Measurements from ENCODE around the gene ZC3H12D. TPM values are rescaled to one million over a fixed set of nuclear protein-coding genes. Genes with fewer than 3 reads are reported as not detected.

Gene ZC3H12D
- total RNA-seq, 1 experiment from 2014 or later = not detected

DNA sequence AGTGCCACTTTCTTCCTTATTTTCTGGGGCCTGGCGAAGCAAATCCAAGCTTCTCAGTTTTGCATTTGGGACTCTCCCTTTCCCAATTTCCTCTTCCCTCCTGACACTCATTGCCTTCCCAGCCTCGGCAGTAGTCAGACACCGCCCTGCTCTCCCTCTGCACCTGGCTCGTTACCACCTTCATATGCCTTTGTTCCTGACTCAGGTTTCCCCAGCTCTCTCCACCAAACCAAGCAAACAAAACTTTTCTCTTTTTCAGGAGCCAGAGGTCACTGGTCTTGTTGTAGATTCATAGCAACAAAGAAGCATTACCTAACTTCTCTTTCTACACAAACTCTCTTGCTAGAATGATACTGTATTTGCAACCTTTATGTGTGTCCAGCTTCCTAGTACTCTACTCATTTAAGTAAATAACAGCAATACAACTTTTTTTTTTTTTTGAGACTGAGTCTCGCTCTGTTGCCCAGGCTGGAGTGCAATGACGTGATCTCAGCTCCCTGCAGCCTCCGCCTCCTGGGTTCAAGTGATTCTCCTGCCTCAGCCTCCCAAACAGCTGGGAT lies 9.0 kb upstream of the ZC3H12D start:
- no peak overlapping the region for H2AFZ ChIP-seq (ENCODE audit: low read length)
- ATAC-seq (no peak), DNase-seq (no peak)
- no peak overlapping the region for H3K27ac ChIP-seq (ENCODE audit: low read length)
- H3F3A ChIP-seq (ENCODE audit: low read length, unreplicated experiment) = no peaks in the 10 kb centered on the region
- CTCF ChIA-PET = no interaction called here
- H3K4me1 ChIP-seq (ENCODE audit: insufficient read depth, low read length) = peaks cover 30% of the 10 kb centered on the region
- H3K4me2 ChIP-seq (ENCODE audit: low read length) = no peak overlapping the region
- no peaks in the 10 kb centered on the region for H4K20me1 ChIP-seq (ENCODE audit: low read length)
- H3K9ac ChIP-seq (ENCODE audit: low read length) = no peak overlapping the region
- intact Hi-C loops (cut with micrococcal nuclease) = loop anchor here (10.0 kb wide), 1 partner anchor 159 kb away; no protein-coding TSS in a partner anchor
- no peaks in the 10 kb centered on the region for H3K9me3 ChIP-seq (ENCODE audit: low read length)
- TF ChIP-seq EZH2phosphoT487 (IDR thresholded peaks at IDR 0.05; ENCODE audit: borderline replicate concordance, low read length) (no peak), EZH2 (IDR thresholded peaks at IDR 0.05; ENCODE audit: low read length, unreplicated experiment) (no peak)
- TF ChIP-seq, protein P1, sequence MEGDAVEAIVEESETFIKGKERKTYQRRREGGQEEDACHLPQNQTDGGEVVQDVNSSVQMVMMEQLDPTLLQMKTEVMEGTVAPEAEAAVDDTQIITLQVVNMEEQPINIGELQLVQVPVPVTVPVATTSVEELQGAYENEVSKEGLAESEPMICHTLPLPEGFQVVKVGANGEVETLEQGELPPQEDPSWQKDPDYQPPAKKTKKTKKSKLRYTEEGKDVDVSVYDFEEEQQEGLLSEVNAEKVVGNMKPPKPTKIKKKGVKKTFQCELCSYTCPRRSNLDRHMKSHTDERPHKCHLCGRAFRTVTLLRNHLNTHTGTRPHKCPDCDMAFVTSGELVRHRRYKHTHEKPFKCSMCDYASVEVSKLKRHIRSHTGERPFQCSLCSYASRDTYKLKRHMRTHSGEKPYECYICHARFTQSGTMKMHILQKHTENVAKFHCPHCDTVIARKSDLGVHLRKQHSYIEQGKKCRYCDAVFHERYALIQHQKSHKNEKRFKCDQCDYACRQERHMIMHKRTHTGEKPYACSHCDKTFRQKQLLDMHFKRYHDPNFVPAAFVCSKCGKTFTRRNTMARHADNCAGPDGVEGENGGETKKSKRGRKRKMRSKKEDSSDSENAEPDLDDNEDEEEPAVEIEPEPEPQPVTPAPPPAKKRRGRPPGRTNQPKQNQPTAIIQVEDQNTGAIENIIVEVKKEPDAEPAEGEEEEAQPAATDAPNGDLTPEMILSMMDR (conservative IDR thresholded peaks at IDR 0.05; ENCODE audit: low read depth, low read length) = no peak
- POLR2A ChIA-PET (ENCODE audit: unreplicated experiment) = no interaction called here
- H3K36me3 ChIP-seq (ENCODE audit: low read depth, low read length) = no peaks in the 10 kb centered on the region
- H3K79me2 ChIP-seq (ENCODE audit: low read length) = no peaks in the 10 kb centered on the region
- BruUV-seq (replicated peaks) = no TSS peak
- H3K9me2 ChIP-seq (replicated peaks; ENCODE audit: low read length) = no peaks in the 10 kb centered on the region
- no peaks in the 10 kb centered on the region for H3K27me3 ChIP-seq (ENCODE audit: low read length)
- no peak overlapping the region for H3K4me3 ChIP-seq (ENCODE audit: low read length)

DNA sequence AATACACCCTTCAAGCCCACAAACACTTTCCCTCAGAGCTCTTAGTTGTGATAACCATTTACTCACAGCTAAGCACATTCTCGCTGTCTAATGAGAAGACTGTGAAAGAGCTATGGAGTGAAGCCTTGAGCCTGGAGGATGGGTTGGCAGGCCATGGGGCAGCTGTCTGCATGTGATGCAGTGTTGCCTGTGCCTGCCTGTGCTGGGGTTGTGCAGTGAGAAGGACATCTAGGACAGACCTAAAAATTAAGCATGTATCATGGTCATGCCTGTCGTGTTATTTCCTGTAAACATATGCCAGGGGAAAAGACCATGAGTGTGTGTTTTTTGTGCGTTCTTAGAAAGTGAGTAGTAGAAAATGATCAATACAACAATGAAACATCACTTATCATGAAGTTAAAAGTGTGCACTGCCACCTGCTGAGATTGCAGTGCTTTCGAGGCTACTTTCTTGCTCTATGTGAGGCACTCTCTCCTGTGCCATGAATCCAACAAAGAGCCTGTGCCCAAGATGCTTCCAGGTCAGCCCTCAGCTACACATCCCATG lies 8.1 kb upstream of the ZC3H12D start:
- no peaks in the 10 kb centered on the region for H3F3A ChIP-seq (ENCODE audit: low read length, unreplicated experiment)
- CTCF ChIA-PET = no interaction called here
- H3K4me3 ChIP-seq (ENCODE audit: low read length) = no peak overlapping the region
- no peak overlapping the region for H3K27ac ChIP-seq (ENCODE audit: low read length)
- H3K36me3 ChIP-seq (ENCODE audit: low read depth, low read length) = no peaks in the 10 kb centered on the region
- H2AFZ ChIP-seq (ENCODE audit: low read length) = no peak overlapping the region
- H3K4me2 ChIP-seq (ENCODE audit: low read length) = no peak overlapping the region
- no peaks in the 10 kb centered on the region for H4K20me1 ChIP-seq (ENCODE audit: low read length)
- DNase-seq (no peak), ATAC-seq (no peak)
- TF ChIP-seq, protein P1 (conservative IDR thresholded peaks at IDR 0.05; ENCODE audit: low read depth, low read length) = no peak
- TF ChIP-seq EZH2 (IDR thresholded peaks at IDR 0.05; ENCODE audit: low read length, unreplicated experiment) (no peak), EZH2phosphoT487 (IDR thresholded peaks at IDR 0.05; ENCODE audit: borderline replicate concordance, low read length) (no peak)
- intact Hi-C loops (cut with micrococcal nuclease) = loop anchor here (10.0 kb wide), 1 partner anchor 158 kb away; no protein-coding TSS in a partner anchor
- H3K27me3 ChIP-seq (ENCODE audit: low read length) = no peaks in the 10 kb centered on the region
- no peaks in the 10 kb centered on the region for H3K79me2 ChIP-seq (ENCODE audit: low read length)
- BruUV-seq (replicated peaks) = no TSS peak
- H3K4me1 ChIP-seq (ENCODE audit: insufficient read depth, low read length) = peaks cover 31% of the 10 kb centered on the region
- no peaks in the 10 kb centered on the region for H3K9me3 ChIP-seq (ENCODE audit: low read length)
- no peaks in the 10 kb centered on the region for H3K9me2 ChIP-seq (replicated peaks; ENCODE audit: low read length)
- POLR2A ChIA-PET (ENCODE audit: unreplicated experiment) = no interaction called here
- H3K9ac ChIP-seq (ENCODE audit: low read length) = no peak overlapping the region

DNA sequence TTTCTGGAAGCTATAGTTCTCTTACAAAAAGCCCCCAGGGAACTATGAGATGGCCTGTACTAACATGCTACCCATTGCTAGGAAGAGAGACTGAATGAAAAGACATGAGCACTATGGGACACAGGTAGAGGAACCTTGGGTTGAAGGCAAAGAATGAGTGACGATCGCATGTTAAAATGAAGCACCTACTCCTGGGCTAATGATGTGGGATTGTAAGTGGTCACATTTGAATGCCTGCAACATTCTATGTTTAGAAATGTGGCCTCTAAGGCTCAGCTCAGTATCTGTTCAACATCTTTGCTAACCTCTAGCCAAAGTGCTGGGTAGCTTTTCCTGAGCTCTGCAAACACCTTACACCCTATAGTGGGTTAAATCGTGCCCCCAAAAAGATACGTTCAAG lies 5.2 kb upstream of the ZC3H12D start:
- intact Hi-C loops (cut with micrococcal nuclease) = loop anchor here (10.0 kb wide), 1 partner anchor 155 kb away; no protein-coding TSS in a partner anchor
- Histone ChIP-seq H2AFZ (ENCODE audit: low read length) (no peak overlapping the region), H3F3A (ENCODE audit: low read length, unreplicated experiment) (no peaks in the 10 kb centered on the region), H3K27ac (ENCODE audit: low read length) (no peak overlapping the region), H3K9me3 (ENCODE audit: low read length) (no peaks in the 10 kb centered on the region), H4K20me1 (ENCODE audit: low read length) (no peaks in the 10 kb centered on the region), H3K79me2 (ENCODE audit: low read length) (no peaks in the 10 kb centered on the region), H3K36me3 (ENCODE audit: low read depth, low read length) (no peaks in the 10 kb centered on the region), H3K4me3 (ENCODE audit: low read length) (no peak overlapping the region), H3K4me1 (ENCODE audit: insufficient read depth, low read length) (peaks cover 17% of the 10 kb centered on the region), H3K27me3 (ENCODE audit: low read length) (no peaks in the 10 kb centered on the region), H3K9ac (ENCODE audit: low read length) (no peak overlapping the region), H3K4me2 (ENCODE audit: low read length) (no peak overlapping the region), H3K9me2 (replicated peaks; ENCODE audit: low read length) (no peaks in the 10 kb centered on the region)
- TF ChIP-seq EZH2phosphoT487 (IDR thresholded peaks at IDR 0.05; ENCODE audit: borderline replicate concordance, low read length) (no peak), EZH2 (IDR thresholded peaks at IDR 0.05; ENCODE audit: low read length, unreplicated experiment) (no peak)
- CTCF ChIA-PET = no interaction called here
- POLR2A ChIA-PET (ENCODE audit: unreplicated experiment) = no interaction called here
- no TSS peak for BruUV-seq (replicated peaks)
- no peak for ATAC-seq
- DNase-seq = no peak

Measured in PC-3 (cell line).